ENCODE measurements around the gene SOX13.

Gene SOX13

DNA sequence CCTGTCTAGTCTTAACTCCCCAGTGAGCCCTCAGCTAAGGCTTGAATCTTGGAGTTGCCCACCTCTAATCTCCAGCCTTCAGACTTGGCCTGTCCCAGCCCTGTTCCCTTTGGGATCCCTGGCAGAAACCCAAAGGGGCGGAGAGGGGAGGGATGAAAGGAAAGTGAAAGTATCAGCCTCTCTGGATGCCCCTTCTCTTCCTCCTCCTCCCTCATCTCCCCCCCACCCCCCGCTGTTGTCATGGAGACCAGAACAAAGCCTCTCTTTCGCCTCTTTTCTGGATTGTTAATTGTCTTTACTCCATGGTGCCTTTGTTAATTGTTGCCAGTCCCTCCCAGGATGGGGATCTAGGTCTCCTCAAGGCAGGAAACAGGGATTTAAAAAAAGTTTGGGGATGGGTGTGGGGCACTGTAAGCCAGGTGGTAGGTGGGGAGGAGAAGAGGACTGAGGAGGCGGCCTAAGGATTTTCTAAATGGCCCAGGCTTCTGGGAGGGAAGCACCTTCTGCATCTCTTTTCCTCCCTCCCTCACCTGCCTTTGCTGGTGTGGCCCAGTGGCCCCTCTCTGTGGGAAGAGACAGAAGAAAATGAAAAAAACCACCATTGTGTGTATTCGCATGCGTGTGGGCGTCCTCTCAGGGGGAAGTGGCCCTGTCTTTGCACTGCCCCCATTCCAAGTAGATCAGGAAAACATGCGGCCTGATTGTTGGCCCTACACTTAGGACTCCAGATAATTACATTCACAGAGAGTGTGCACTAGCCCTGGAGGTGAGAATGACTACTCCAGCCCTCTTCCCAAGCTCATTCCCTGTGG is 7.5 kb upstream of the SOX13 start:
- no peak for DNase-seq

DNA sequence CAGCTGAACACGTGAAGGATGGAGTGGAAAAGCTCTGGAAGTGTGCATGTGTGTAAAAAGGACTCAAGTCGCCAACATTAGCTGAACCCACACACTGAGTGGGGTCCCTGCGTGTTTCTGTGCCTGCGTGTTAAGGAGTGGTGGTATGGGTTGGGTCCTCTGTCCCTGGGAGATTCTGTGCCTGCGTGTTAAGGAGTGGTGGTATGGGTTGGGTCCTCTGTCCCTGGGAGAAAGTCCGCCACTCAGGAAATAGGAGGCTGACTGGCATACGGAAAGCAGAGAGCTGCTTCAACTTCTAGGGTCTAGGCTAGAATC is 7.0 kb upstream of the SOX13 start:
- no peak for DNase-seq

DNA sequence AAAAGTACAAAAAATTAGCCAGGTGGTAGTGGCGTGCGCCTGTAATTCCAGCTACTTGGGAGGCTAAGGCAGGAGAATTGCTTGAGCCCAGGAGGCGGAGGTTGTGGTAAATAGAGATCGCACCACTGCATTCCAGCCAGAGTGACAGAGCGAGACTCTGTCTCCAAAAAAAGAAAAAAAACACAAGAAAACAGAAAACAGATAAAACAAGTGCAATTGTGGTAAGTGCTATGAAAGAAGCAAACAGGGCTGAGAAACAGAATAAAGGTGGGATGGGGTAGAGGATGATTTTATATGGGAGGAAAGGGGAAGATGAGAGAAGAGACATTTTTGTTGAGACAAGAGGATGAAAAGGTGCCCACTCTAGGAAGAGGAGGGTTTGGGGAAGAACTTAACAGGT is 5.0 kb upstream of the SOX13 start:
- no peak for DNase-seq

DNA sequence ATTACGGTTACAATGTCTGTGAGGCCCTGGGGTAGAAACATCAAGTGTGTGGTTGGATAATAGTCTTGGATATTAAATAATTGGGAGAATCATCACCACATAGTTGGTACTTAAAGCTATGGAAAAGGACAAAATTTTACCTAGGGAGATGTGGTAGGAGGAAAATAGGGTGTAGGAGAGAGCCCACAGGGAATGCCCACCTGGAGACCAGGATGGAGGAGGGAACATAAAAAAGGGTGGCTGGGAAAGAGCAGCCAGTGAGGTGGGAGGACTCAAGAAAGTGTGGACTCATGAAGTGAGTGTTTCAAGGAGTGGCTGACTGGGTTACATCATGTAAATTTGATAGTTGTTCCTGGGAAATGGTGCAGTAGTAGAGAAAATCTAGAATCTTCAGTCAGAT is 3.0 kb upstream of the SOX13 start:
- DNase-seq = no peak

DNA sequence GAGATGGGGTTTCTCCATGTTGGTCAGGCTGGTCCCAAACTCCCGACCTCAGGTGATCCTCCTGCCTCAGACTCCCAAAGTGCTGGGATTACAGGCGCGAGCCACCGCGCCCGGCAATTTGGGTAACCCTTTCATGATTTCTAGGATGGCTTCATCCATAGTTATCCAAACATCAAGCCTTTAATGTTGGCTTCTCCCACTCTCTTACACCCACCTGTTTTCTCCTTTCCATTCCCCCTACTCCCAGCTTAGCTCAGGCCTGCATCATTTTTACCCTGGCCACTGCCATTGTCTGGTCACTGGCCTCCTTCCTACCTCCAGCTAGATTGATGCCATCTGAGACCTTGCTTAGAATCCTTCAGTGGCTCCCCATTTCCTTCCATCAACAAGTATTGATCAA is 2.0 kb upstream of the SOX13 start:
- no peak for DNase-seq

DNA sequence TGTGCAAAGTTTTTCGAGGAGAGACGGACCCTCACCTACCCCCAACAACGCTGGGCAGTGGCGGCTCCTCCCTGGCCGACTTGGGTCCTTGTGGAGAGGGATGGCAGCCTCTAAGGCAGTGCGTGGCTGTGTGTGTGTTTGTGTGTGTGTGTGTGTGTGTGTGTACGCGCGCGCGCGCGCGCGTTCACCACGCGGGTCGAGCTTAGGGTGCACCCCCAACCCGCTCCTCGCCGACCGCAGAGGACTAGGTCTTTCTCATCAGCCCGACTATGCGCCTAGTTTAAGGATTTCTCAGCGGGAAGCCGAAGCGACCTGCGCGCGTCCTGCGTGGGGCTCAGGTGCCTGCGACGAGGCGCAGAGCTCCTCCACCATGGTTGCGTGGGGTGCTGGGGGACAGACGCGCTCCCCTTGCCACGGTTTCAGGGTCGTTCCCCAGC is 940 bp downstream of the SOX13 start:
- no peak for DNase-seq

DNA sequence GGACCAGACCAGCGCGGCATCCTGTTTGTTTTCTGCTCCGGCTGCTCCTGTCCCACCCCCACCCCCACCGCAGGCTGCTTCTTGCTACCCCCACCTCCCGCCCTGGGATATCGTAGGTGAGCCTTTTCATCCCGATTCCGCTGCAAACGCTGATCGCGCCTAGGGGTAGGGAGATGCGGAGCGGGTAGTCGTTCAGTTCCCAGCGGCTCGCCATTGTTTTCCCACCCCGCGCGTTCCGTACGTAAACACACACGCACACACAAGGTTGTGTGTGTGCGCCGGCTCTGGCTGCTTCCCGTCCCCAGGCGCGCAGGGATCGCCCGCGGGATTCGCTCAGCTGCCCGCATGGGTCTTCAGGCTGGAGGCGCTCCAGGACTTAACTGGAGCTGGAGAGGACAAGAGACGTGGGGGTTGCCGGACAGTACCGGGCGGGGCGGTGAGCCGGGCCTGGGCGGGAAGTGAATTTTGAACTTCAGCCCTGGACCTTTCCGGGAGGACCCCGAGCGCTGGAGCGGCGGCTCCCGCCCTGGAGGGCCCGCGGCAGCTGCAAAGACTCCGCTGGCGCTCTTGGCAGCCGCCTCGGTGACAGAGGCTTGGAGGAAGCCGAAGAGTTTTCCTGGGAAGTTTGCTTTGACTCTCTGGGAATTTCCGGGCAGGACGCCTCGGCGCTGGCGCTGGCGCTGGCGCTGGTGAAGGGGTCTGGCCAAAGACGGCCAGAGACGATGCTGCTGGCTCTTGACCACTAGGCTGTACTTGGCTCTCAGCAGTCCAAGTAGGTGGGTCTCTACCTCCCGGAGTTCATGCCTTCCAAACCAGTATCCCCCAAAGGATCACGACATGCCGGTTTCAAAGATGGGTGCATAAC is 1.6 kb downstream of the SOX13 start:
- DNase-seq = peak in 1 of 2 experiments; percentile 30

DNA sequence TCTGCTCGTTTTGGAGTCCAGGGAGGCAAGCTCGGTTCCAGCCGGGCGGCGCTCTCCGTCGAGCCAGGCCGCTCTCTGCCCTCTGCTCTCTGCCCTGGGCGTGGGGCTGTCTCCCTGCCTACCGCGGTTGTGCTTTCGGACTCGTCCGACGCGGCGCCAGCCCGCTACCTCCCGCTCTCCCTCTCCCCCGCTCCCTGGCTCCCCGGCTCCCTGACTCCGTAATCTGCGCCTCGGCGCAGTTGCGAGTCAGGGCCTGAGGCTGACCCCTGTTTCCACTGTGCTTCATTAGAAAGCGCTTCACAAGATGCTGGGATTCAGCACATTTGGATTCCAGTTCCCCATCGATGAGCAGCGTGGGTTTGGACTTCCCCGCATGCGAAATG is 2.2 kb downstream of the SOX13 start:
- DNase-seq = no peak

DNA sequence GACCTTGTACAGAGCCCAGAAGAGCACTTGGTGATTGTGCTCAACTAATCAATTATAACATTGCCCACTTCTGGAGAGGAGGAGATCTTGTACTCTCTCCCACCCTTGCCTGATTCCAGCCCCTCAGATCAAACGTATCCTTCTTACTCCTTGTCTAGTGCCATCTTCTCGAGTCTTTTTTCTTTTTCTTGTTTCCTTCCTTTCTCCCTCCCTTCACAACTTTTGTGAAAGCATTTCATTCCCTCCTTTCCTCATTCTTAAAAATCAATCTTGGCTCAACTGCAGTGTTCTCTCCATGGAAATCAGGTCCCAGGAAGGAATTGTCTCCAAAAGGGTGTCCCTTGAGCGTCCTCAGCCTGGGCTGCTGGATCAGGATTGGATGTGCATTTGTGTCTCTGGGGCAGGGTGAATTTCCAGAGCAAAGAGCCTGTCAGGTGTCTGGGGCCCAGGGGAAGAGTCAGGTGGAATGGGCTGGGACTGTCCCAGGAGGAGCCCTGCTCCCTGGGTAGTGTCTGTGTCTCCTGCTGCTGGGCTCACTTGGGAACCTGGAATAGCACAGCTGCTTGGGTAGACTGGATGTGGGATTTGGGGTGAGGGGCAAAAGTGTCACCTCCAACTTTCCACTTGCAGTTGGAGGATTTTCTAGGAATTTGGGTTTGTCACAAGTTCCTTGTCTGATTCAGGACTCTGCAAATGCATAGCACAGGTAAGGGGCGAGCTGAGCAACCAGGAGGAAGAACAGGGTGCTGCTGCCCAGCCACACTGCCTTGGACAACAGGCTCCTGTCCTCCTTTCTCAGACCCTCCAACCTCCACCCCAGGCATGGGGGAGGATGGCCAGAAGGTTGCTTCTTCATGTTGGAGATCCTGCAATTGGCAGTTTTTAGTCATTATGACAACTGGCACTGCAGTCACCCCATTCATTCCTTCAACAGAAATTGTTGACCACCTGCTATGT is 3.3 kb downstream of the SOX13 start:
- no peak for DNase-seq

DNA sequence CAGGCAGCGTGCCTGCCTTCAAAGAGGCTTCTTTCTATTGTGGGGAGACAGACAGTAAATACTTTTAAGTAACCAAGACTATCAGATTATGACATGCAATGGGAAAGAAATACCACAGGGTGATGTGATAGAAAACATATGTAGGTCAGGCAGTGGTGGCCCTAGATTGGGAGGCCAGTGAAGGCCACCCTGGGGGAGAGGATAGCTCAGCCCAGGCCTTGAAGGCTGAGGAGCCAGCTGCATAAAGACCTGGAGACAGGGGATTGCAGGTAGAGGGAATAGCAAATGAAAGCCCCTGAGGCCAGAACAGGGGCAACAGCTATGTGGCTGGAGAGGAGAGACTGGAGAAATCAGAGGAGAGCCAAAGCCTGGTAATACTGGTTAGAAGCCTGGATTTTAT is 4.0 kb downstream of the SOX13 start:
- DNase-seq = no peak

DNA sequence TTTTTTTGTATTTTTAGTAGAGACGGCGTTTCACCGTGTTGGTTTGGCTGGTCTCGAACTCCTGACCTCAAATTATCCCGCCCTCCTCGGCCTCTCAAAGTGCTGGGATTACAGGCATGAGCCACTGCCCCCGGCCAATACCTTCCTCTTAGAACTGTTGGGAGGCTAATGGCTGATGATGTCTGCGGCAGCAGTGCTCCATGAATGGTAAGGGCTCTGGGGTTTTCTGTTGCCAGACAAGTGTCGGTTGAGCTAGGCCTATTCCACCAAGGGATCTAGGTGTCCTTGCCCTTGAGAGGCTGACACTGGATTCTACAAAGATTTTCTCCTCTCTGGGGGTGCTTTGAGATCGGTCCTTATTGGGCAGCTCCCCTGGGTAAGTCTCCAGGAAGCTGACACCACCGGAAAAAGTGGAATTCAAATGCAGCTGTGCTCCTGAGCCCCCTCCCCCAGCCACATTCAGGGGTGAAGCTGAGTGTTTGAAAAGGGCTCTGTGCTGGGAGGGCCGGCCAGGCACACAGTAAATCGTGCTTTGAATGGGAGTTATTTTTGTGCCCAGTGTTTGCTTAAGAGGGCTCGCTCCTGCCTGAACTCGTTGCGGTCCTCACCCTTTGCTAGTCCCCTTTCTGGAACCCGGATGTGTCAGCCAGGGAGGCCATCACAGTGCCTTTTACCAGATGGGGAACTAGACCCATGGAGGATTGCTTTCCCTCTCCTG is 5.2 kb downstream of the SOX13 start:
- DNase-seq = no peak

DNA sequence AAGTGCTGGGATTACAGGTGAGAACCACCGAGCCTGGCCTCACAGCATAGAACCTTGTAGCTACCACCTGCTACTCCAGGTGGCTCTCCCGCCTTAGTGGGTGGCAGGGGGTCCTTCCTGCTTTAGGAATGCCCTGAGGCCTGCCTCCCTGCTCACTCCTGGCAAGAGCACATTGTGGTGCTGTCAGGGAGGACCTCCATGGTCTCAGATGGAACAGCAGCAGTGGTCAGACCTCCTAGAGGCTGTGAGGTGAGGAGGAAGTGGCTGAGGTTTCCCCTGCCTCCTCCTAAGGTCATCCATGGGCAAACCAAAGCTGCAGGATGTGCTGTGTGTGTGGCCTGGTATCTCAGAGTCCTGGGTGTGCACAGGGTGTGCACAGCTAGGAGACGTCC is 6.7 kb downstream of the SOX13 start:
- no peak for DNase-seq

DNA sequence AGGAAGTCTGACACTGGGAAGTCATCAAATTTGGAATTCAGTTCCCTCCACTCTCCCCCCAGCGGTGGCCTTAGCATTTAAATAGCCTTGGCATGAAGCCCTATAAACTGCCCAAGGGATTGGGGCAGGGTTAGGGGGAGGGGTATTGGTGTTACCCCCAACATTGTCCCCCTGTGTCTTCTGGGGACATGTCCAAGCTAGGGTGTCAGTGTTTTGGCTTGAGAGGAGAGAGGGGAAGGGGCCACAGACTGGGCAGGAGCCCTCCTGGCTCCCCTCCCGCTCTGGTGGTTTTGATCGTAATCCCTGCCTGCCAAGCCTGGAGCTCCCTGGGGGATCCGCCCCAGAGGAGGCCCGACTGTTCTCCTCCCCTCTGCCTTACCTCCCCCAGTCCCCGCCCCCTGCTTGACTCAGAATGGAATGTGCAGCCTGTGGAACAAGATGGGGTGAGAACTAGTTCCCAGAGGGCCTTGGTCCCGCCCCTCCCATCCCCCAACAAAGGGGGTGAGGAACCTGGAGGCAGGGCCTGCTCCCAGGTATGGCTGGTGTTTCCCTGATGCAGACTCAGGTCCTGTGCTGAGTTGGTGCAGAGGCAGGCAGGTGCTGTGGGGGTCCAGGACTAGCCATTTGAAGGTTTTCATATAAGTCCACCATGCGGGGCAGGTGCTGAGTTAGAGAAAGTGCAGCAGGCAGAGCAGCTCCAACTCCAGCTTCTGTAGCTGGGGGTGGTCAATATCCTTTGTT is 7.4 kb downstream of the SOX13 start:
- peak in 1 of 2 experiments; percentile 7 for DNase-seq

DNA sequence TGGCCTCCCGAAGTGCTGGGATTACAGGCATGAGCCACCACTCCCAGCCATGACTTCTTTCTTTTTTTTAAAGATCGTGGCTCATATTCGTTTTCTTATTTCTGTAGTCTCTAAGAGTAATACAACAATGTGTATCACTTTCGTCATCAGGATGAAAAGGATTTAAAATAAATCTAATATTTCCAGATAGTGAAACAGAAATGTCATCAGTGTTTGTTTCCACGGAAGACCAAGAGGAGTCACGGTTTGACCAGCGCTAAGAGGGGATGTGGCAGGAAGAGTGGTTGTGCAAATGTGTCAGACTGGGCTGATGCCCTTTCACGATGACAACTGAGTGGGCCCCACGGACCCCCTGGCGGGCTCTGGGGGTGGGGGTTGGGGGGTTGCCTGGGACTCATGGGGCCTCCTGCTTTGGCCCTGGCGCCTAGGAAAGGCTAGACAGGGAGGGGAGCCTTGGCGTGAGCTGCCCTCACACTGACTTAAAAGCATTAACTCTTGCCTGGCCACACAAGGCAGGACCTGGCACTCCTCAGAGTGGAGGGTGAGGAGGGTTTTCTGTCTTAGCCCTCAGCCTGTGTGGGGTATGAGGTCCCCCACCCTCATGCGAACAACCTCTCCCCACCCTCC is 8.4 kb downstream of the SOX13 start:
- no peak for DNase-seq

DNA sequence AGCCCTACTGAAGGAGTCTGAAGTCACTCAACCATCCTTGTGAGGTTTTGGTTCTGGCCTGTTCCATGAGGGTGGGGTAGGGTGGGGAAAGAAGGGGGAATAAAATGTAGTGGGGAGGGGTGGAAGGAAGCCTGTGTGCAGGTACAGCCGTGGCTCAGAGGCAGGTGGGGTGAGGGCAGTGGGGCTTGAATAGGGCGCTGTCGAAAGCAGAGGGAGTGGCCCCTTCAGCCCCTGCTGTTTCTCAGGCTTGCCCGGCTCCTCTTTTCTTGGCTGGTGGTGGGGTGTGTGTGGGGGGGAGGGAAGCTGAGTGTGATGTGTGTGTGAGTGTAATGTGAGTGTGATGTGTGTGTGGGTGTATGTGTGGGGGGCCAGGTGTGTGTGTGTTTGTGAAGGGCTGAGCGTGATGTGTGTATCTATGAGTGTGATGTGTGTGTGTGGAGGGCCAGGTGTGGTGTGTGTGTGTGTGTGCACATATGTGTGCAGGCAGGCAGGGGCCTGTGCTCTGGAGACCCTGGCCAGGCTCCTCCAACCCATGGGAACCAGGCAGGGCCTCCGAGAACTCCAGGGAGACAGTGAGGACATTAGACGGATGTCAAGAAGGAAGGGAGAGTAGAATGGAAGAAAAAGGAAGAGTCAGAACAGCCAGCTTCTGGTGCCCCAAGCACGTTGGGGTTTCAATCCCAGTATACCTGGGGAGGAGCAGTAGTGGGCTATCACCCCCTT is 9.0 kb downstream of the SOX13 start:
- DNase-seq = no peak

DNA sequence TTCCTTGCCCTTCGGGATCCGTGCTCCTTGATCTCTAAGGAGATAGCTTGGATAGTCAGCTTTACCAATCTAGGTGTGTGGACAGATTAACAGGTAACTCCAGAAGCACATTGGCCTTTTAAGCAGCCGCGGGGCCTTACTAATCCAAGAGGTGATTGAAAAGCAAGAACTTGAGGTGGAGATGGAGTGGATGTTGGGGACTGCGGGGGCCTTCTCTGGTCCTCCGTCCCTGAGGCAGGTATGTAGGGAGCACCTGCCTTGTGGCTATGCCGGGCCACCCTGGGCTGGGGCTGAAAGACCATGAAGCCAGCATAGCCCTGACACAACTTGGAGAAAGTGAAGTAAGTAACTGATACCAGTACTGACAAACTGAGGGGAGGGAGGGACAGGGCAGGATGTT is 10.6 kb downstream of the SOX13 start:
- DNase-seq = no peak

DNA sequence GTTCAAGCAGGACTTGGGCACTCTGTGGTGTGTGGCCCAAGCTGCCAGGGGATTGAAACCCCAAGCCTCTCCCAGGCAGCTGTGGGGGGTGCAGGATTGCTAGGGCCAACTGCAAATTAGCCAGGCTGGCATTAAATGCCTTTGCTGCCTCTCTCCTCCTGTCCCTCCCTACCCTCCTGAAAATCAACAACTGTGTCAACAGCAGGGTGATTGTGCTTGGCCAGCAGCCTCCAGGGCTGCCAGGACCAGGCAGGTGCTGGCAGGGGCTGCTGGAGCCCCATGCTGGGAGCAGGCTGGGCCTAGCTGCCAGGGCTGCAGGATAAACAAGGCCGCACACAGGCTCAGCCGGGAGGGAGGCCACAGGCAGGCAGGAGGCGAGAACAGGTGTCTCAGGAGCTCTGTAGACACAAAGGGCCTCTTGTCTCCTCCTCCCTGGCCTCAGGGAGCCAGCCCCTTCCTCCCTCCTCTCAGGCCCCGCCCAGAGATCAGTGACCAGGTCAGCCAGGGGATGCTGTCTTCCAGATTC is 11.4 kb downstream of the SOX13 start:
- peak; percentile 50 to 68 for DNase-seq

DNA sequence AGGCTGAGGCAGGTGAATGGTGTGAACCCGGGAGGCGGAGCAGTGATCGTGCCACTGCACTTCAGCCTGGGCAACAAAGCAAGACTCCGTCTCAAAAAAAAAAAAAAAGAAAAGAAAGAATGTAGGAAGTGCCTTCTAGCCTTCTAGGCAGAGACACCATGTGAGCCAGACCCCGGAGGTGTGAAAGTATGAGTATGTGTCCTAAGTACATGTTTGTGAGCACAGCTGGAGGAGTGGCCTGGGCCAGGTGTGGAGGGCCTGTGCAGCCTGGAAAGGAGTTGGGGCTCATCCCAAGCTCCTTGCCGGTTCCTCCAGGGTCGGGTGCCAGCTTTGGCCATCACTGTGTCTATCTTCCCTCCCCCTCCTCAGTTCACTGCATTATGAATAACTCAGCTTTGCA is 13.0 kb downstream of the SOX13 start:
- no peak for DNase-seq

DNA sequence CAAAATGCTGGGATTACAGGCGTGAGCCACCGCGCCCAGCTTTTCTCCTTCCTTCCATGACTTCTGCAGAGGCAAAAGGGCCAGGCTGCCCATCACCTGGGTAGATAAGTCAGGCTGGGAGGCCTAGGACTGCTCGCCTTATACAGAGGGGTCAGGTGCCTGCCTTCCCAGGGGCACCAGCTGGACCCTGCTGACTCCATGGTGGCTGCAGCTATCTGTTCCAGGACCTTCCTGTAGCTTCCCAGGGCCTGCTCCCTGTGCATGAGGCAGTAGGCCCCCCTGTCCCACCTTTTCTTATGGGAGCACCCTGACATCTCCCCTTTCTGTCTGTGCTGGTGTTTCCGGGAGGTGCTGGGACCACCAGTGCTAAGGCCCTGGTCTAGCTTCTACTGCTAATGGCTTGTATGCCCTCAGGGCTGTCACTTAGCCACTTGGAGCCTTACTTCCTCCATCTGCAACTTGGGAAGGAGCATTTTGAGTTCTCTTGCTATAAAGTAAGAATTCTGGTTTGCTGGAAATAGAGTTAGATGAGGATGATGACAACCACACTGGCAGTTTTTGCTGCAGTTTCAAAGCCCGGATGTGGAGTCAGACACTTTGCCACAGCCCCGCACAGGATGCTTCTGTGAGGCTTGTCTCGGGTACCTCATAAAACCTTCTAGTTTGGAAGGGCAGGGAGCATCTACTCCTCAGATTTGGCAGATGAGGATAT is 14.4 kb downstream of the SOX13 start:
- no peak for DNase-seq

Measured in NCI-H446 (cell line).